Measurements from ENCODE around the gene DPY19L1.
"Not testable (repeated sequence)": the region's sequence is repeated elsewhere in the genome, so short reads cannot be mapped to it uniquely, and the experiment has no call there.

The DPY19L1 gene

GRCh38 chr7:34984140-34984539 lies 53.1 kb downstream of the DPY19L1 start:
- not testable (repeated sequence) for DNase-seq

GRCh38 chr7:34982371-34983019 lies 54.8 kb downstream of the DPY19L1 start:
- DNase-seq, result no peak

GRCh38 chr7:34979124-34979523 lies 58.2 kb downstream of the DPY19L1 start:
- DNase-seq, result not testable (repeated sequence)

GRCh38 chr7:34973400-34973760 lies 63.9 kb downstream of the DPY19L1 start:
- no peak for DNase-seq

GRCh38 chr7:34972739-34973399 lies 64.4 kb downstream of the DPY19L1 start:
- not testable (repeated sequence) for DNase-seq

- not testable (repeated sequence) for DNase-seq
Measured at GRCh38 chr7:34967818-34968217, 69.5 kb downstream of the DPY19L1 start.

GRCh38 chr7:34966504-34966903 lies 70.8 kb downstream of the DPY19L1 start:
- DNase-seq, result not testable (repeated sequence)

- DNase-seq, result no peak
Measured at GRCh38 chr7:34958021-34958420, 79.3 kb downstream of the DPY19L1 start.

- DNase-seq, result no peak
Measured at GRCh38 chr7:34952822-34953221, 84.5 kb downstream of the DPY19L1 start.

GRCh38 chr7:34949361-34949760 lies 87.9 kb downstream of the DPY19L1 start:
- DNase-seq, result no peak

- DNase-seq, result not testable (repeated sequence)
Measured at GRCh38 chr7:34947427-34947826, 89.9 kb downstream of the DPY19L1 start.

GRCh38 chr7:34946486-34946885 lies 90.8 kb downstream of the DPY19L1 start:
- no peak for DNase-seq

- DNase-seq, result not testable (repeated sequence)
Measured at GRCh38 chr7:34945894-34946477, 91.3 kb downstream of the DPY19L1 start.

- DNase-seq, result no peak
Measured at GRCh38 chr7:34939175-34939574, 98.1 kb downstream of the DPY19L1 start.

GRCh38 chr7:34935735-34936165 lies 101.5 kb downstream of the DPY19L1 start:
- DNase-seq, result not testable (repeated sequence)

GRCh38 chr7:34931739-34932138 lies 105.5 kb downstream of the DPY19L1 start:
- DNase-seq, result no peak

GRCh38 chr7:34929783-34930182 lies 107.5 kb downstream of the DPY19L1 start:
- not testable (repeated sequence) for DNase-seq

- DNase-seq, result no peak
Measured at GRCh38 chr7:34928560-34928959, 108.7 kb downstream of the DPY19L1 start.

GRCh38 chr7:34928052-34928451 lies 109.2 kb downstream of the DPY19L1 start:
- no peak for DNase-seq

GRCh38 chr7:34920470-34920869 lies 116.8 kb downstream of the DPY19L1 start:
- DNase-seq, result not testable (repeated sequence)

- not testable (repeated sequence) for DNase-seq
Measured at GRCh38 chr7:34919038-34919437, 118.2 kb downstream of the DPY19L1 start.

GRCh38 chr7:34918198-34918861 lies 119.0 kb downstream of the DPY19L1 start:
- not testable (repeated sequence) for DNase-seq

GRCh38 chr7:34917515-34917914 lies 119.8 kb downstream of the DPY19L1 start:
- DNase-seq, result not testable (repeated sequence)

- no peak for DNase-seq
Measured at GRCh38 chr7:34916267-34916666, 121.0 kb downstream of the DPY19L1 start.
